H7 (cell line): Measurements from ENCODE around the gene MRPL53. TPM values are rescaled to one million over a fixed set of nuclear protein-coding genes. Genes with fewer than 3 reads are reported as not detected.

Experiments used
- DNase-seq: peaks from one replicate; pipeline ENCODE4 v3.0.0; 2012
- H3K27me3 ChIP-seq: 2 replicates; pipeline ENCODE4 v1.6.0; 2011; ENCODE audit warnings: mild to moderate bottlenecking, low read length; ENCODE audit not compliant: control insufficient read depth, insufficient read depth
- H3K36me3 ChIP-seq: replicated peaks from 2 replicates; pipeline ENCODE4 v1.5.1; 2011; ENCODE audit warnings: low read length; ENCODE audit not compliant: control insufficient read depth, insufficient read depth
- H3K4me3 ChIP-seq: 2 replicates; pipeline ENCODE4 v1.5.1; 2011; ENCODE audit warnings: low read depth, mild to moderate bottlenecking, control low read depth, low read length, moderate library complexity; ENCODE audit not compliant: insufficient read depth
- total RNA-seq: library from RNA; depleted of rRNA; stranded (reverse); fragments of >200 nt; shearing (Covaris generic); gene quantifications from 2 replicates; pipeline ENCODE4 v1.2.3, GENCODE V29; 2014

The MRPL53 gene
- total RNA-seq, 1 experiment from 2014 or later, result 25.9 TPM

GRCh38 chr2:74439373-74439772 is 33.1 kb downstream of the MRPL53 start:
- peak; percentile 31 for DNase-seq
- H3K4me3 ChIP-seq, result no peak overlapping the region
- H3K36me3 ChIP-seq, result peaks cover 2% of the 10 kb centered on the region
- no peaks in the 10 kb centered on the region; the same call in 1 of the 2 replicates for H3K27me3 ChIP-seq

- no peaks in the 10 kb centered on the region for H3K27me3 ChIP-seq
- DNase-seq, result peak; percentile 36
- H3K4me3 ChIP-seq, result no peak overlapping the region
- H3K36me3 ChIP-seq, result peaks cover 2% of the 10 kb centered on the region
Measured at GRCh38 chr2:74438248-74438647, 34.2 kb downstream of the MRPL53 start.

DNA sequence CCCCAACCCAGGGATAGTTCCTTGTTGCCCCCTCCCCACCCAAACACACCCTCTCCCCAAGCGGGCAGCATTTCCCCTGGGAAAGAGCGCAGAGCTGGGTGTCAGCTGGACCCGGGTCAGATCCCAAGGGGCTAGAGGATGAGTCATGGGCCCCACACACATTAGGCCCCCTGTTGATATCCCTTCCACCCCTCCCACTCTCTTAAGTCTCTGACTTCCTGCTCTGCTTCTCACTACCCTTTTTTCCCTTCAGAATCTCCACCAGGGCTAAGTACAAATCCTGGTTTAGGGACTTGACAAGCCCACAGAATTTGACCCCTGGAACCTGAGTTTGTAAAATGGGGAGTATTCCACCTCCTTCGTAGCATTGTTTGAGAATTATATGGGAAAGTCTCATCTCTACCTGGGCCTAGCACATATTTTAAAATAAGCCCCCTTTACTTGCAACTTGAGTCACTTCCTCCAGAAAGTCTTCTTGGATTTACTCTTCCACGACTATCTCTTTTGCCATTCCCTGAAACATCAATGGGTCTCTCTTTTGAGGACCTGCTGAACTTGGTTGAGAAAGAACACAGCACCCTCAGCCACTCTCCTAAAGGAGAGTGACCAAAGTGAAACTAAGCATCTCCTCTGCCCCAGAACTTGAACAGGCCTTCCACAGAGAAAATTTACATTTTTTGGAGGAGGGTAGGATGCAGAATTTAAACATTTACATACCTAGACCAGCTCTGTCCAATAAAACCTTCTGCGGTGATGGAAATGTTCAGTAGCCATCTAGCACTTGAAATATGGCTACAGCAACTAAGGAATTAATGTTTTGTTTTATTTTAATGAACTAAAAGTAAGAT is 35.4 kb downstream of the MRPL53 start:
- DNase-seq, result peak; percentile 84
- no peak overlapping the region for H3K4me3 ChIP-seq

GRCh38 chr2:74436111-74436805 is 36.2 kb downstream of the MRPL53 start:
- no peaks in the 10 kb centered on the region for H3K27me3 ChIP-seq
- DNase-seq, result peak; percentile 67
- H3K4me3 ChIP-seq, result no peak overlapping the region
- H3K36me3 ChIP-seq, result peaks cover 12% of the 10 kb centered on the region

More for the DNA sequence above, 35.4 kb downstream of the MRPL53 start:
- peaks cover 6% of the 10 kb centered on the region for H3K36me3 ChIP-seq
- H3K27me3 ChIP-seq, result no peaks in the 10 kb centered on the region

- Histone ChIP-seq H3K27me3 (no peaks in the 10 kb centered on the region), H3K36me3 (peaks cover 49% of the 10 kb centered on the region), H3K4me3 (no peak overlapping the region)
- DNase-seq, result no peak
Measured at GRCh38 chr2:74430502-74430901, 42.0 kb downstream of the MRPL53 start.

GRCh38 chr2:74429487-74430451 is 42.7 kb downstream of the MRPL53 start:
- DNase-seq, result no peak
- no peaks in the 10 kb centered on the region for H3K27me3 ChIP-seq
- no peak overlapping the region for H3K4me3 ChIP-seq
- peaks cover 49% of the 10 kb centered on the region for H3K36me3 ChIP-seq

- peak; percentile 13 for DNase-seq
- H3K36me3 ChIP-seq, result peaks cover 49% of the 10 kb centered on the region
- no peaks in the 10 kb centered on the region; the same call in 1 of the 2 replicates for H3K27me3 ChIP-seq
- no peak overlapping the region for H3K4me3 ChIP-seq
Measured at GRCh38 chr2:74428675-74429074, 43.8 kb downstream of the MRPL53 start.

DNA sequence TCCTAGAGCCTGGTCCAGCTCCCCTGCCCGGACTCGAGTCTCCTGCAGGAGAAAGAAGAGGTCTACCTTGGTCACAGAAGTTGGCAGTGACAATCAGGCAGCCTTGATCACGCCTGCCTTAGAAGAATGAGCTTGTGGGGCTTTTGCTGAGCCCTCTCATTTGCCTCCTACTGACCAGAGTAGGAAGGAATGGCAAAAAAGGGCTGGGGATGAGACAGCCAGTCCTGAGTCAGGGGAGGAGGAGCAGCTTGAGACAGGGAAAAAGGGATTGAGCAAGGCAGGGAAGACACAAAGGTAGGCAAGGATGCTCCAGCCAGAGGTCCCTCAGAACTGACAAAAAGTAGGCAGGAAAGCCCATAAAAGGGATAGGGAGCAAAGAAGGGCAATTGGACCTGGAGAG is 44.9 kb downstream of the MRPL53 start:
- Histone ChIP-seq H3K36me3 (peaks cover 49% of the 10 kb centered on the region), H3K27me3 (no peaks in the 10 kb centered on the region; the same call in 1 of the 2 replicates), H3K4me3 (no peak overlapping the region)
- peak; percentile 26 for DNase-seq

DNA sequence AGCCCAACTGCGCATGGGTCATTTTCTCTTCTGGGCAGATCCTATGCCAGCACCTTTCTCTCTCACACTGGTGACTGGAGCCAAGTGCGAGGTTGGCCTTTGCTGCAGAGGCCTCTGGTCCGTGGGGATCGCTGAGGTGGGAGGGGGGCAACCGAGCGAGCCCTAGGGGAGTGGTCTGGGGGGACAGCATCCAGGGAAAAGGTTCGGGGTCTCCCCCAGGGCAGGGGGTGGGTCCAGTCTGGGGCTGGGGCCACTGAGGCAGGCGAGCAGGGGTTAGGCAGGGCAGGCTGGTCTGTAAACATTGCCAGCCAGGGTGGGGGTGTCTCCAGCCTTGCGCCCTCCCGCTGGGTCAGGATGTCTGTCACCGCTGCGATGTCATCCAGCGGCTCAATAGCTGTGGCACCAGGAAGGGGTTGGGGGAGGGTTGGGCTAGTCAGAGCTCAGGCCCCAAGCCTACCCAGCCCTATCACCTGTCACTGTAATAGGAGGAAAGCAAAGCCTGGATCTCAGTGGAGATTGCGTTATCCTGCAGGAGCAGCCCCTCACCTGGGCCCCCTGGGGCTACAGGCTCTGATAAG is 46.2 kb downstream of the MRPL53 start:
- DNase-seq, result peak; percentile 49
- no peaks in the 10 kb centered on the region; the same call in 1 of the 2 replicates for H3K27me3 ChIP-seq
- peaks cover 39% of the 10 kb centered on the region for H3K36me3 ChIP-seq
- no peak overlapping the region for H3K4me3 ChIP-seq

DNA sequence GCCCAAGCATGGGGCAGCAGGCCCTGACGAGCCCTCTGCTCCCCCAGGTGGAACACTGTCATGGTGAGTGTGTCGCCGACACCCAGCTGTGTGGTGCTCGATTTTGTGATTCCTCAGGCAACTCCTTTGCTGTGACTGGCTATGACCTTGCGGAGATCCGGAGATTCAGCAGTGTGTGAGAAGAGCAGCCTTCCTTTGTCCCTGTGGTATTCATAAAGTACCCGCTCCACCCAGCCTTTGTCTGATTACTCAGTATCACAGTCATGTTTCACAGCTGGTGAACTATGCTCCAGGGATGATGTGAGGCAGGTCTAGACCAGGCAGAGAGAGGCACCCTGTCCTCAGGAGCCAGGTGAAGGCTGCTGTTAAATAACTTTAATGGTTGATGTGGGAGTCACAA is 47.0 kb downstream of the MRPL53 start:
- Histone ChIP-seq H3K36me3 (peaks cover 33% of the 10 kb centered on the region), H3K4me3 (no peak overlapping the region)

GRCh38 chr2:74424995-74425406 is 47.5 kb downstream of the MRPL53 start:
- H3K36me3 ChIP-seq, result peaks cover 28% of the 10 kb centered on the region
- no peak overlapping the region for H3K4me3 ChIP-seq
- DNase-seq, result peak; percentile 30
- H3K27me3 ChIP-seq, result peaks cover 7% of the 10 kb centered on the region; the same call in 1 of the 2 replicates

More for the DNA sequence above, 47.0 kb downstream of the MRPL53 start:
- H3K27me3 ChIP-seq, result peaks cover 4% of the 10 kb centered on the region; the same call in 1 of the 2 replicates
- DNase-seq, result no peak

- Histone ChIP-seq H3K36me3 (peaks cover 23% of the 10 kb centered on the region), H3K27me3 (peaks cover 8% of the 10 kb centered on the region; the same call in 1 of the 2 replicates), H3K4me3 (no peak overlapping the region)
- DNase-seq, result peak; percentile 38
Measured at GRCh38 chr2:74424139-74424992, 48.1 kb downstream of the MRPL53 start.
